K562 (cell line): ENCODE data around the gene OR2V2. TPM values are rescaled to one million over a fixed set of nuclear protein-coding genes. Genes with fewer than 3 reads are reported as not detected.
A peak's percentile ranks its signal among the peaks of the same experiment; 100 is the strongest.

ENCODE experiments used
- ARID1B ChIP-seq: fragments of 450-650 bp; IDR thresholded peaks from 2 replicates; pipeline ENCODE4 v1.6.1; 2016; ENCODE audit warnings: antibody characterized with exemption, mild to moderate bottlenecking, inconsistent platforms
- DPF2 ChIP-seq: fragments of 450-650 bp; IDR thresholded peaks from 2 replicates; pipeline ENCODE4 v1.6.1; 2016
- HNRNPUL1 ChIP-seq: fragments of 200-400 bp; formaldehyde crosslinking; IDR thresholded peaks from 2 replicates; pipeline ENCODE4 v1.6.1; 2017; ENCODE audit warnings: low read length
- PHF8 ChIP-seq: fragments of 200-600 bp; sonication (generic); IDR thresholded peaks from 2 replicates; pipeline ENCODE4 v1.6.1; 2012; ENCODE audit warnings: mixed run types, mild to moderate bottlenecking, inconsistent platforms, low read length, moderate library complexity, borderline replicate concordance
- POLR2A ChIP-seq: fragments of 450-650 bp; conservative IDR thresholded peaks from 2 replicates; pipeline ENCODE4 v1.6.1; 2016
- SPI1 ChIP-seq: IDR thresholded peaks from 2 replicates; pipeline ENCODE4 v1.6.1; 2011; ENCODE audit warnings: low read depth, low read length, control low read depth, borderline replicate concordance
- ZNF589 ChIP-seq: fragments of 200-800 bp; sonication (Bioruptor generic); IDR thresholded peaks from 2 replicates; pipeline ENCODE4 v1.6.1; 2016; ENCODE audit warnings: low read depth, missing genetic modification characterization, missing compliant biosample characterization
- polyA plus RNA-seq, 8 experiments: library from polyadenylated mRNA; depleted of rRNA in 4 of 8; stranded (reverse) in 5 of 8; unstranded in 3 of 8; fragments of >200 nt; fragmentation: Nextera tagmentation in 2 of 8; fragmentation: Illumina TruSeq in 1 of 8; extraction: Ambion mirVana in 2 of 8; extraction: Trizol in 1 of 8; gene quantifications; 2 replicates each; pipeline versions ENCODE4 v1.2.1 to v1.2.3, GENCODE V29; 2011 to 2014; ENCODE audit warnings: inconsistent platforms in 1 of 8, missing spikeins in 1 of 8
- total RNA-seq, 7 experiments: library from RNA; depleted of rRNA in 6 of 7; stranded (reverse); fragments of >200 nt in 6 of 7; fragmentation: Illumina TruSeq in 2 of 7; extraction: Trizol in 2 of 7; gene quantifications; 2 replicates each; pipeline versions ENCODE4 v1.2.1 to v1.2.3, GENCODE V29; 2011 to 2021; ENCODE audit warnings: low replicate concordance in 1 of 7
- TF ChIP-seq, protein P1 (sequence below), 3 experiments: IDR thresholded peaks in 2 of 3; conservative IDR thresholded peaks in 1 of 3; 2 replicates each; pipeline ENCODE4 v1.5.1; 2011 to 2012; ENCODE audit warnings: low read length in 3 of 3, mild to moderate bottlenecking in 3 of 3, control low read depth in 2 of 3, improper control_type of control experiment in 1 of 3, inconsistent platforms in 1 of 3, low read depth in 1 of 3, mixed read lengths in 1 of 3, moderate library complexity in 1 of 3; ENCODE audit not compliant: insufficient read depth in 2 of 3
- TF ChIP-seq, protein P2 (sequence below): fragments of 450-650 bp; IDR thresholded peaks from 2 replicates; pipeline ENCODE4 v1.6.1; 2016; ENCODE audit warnings: low read depth
- TF ChIP-seq, protein P3 (sequence below): fragments of 250-450 bp; sonication (Bioruptor Pico); IDR thresholded peaks from 2 replicates; pipeline ENCODE4 v1.8.0; 2022; ENCODE audit warnings: inconsistent platforms
- TF ChIP-seq, protein P4 (sequence below): fragments of 450-650 bp; IDR thresholded peaks from 2 replicates; pipeline ENCODE4 v1.7.1; 2018; ENCODE audit warnings: mild to moderate bottlenecking, low read depth; ENCODE audit not compliant: partially characterized antibody

Gene OR2V2
- total and polyA plus RNA-seq, 9 of the 15 experiments (the other 6 are each of a cell fraction or from before 2014, with no cell fraction given): 0.01 TPM; not detected in 8

DNA sequence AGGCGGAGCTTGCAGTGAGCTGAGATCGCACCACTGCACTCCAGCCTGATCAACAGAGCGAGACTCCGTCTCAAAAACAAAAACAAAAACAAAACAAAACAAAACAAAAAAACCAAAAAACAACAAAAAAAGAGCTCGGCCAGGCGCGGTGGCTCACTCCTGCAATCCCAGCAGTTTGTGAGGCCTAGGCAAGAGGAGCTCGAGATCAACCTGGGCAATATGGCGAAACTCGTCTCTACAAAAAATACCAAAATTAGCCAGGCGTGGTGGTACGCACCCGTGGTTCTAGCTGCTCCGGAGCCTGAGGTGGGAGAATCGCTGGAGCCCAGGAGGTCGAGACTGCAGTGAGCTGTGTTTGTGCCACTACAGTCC is 37.4 kb downstream of the OR2V2 start (continued):
- 0 out of 2 replicates have a peak, but pooled peaks have one; percentile 6 for TF ChIP-seq ZNF589 (CRISPR knock-in tag)
- no peak for TF ChIP-seq SPI1
- TF ChIP-seq ARID1B: peak; percentile 39; the same call in 1 of the 2 replicates
- TF ChIP-seq DPF2: peak; percentile 69
- TF ChIP-seq, protein P1, sequence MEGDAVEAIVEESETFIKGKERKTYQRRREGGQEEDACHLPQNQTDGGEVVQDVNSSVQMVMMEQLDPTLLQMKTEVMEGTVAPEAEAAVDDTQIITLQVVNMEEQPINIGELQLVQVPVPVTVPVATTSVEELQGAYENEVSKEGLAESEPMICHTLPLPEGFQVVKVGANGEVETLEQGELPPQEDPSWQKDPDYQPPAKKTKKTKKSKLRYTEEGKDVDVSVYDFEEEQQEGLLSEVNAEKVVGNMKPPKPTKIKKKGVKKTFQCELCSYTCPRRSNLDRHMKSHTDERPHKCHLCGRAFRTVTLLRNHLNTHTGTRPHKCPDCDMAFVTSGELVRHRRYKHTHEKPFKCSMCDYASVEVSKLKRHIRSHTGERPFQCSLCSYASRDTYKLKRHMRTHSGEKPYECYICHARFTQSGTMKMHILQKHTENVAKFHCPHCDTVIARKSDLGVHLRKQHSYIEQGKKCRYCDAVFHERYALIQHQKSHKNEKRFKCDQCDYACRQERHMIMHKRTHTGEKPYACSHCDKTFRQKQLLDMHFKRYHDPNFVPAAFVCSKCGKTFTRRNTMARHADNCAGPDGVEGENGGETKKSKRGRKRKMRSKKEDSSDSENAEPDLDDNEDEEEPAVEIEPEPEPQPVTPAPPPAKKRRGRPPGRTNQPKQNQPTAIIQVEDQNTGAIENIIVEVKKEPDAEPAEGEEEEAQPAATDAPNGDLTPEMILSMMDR (IDR thresholded peaks at IDR 0.05 in 2 of 3, conservative IDR thresholded peaks at IDR 0.05 in 1 of 3; ENCODE audit: insufficient read depth in 2 of 3, low read depth in 1 of 3, low read length in 3 of 3): 0 out of 6 replicates have a peak, but pooled peaks of 1 of the 3 experiments have one; percentile 6
- TF ChIP-seq POLR2A: peak; percentile 77
- peak; percentile 12; the same call in 1 of the 2 replicates for TF ChIP-seq PHF8
- no peak for TF ChIP-seq HNRNPUL1
- TF ChIP-seq, protein P2, sequence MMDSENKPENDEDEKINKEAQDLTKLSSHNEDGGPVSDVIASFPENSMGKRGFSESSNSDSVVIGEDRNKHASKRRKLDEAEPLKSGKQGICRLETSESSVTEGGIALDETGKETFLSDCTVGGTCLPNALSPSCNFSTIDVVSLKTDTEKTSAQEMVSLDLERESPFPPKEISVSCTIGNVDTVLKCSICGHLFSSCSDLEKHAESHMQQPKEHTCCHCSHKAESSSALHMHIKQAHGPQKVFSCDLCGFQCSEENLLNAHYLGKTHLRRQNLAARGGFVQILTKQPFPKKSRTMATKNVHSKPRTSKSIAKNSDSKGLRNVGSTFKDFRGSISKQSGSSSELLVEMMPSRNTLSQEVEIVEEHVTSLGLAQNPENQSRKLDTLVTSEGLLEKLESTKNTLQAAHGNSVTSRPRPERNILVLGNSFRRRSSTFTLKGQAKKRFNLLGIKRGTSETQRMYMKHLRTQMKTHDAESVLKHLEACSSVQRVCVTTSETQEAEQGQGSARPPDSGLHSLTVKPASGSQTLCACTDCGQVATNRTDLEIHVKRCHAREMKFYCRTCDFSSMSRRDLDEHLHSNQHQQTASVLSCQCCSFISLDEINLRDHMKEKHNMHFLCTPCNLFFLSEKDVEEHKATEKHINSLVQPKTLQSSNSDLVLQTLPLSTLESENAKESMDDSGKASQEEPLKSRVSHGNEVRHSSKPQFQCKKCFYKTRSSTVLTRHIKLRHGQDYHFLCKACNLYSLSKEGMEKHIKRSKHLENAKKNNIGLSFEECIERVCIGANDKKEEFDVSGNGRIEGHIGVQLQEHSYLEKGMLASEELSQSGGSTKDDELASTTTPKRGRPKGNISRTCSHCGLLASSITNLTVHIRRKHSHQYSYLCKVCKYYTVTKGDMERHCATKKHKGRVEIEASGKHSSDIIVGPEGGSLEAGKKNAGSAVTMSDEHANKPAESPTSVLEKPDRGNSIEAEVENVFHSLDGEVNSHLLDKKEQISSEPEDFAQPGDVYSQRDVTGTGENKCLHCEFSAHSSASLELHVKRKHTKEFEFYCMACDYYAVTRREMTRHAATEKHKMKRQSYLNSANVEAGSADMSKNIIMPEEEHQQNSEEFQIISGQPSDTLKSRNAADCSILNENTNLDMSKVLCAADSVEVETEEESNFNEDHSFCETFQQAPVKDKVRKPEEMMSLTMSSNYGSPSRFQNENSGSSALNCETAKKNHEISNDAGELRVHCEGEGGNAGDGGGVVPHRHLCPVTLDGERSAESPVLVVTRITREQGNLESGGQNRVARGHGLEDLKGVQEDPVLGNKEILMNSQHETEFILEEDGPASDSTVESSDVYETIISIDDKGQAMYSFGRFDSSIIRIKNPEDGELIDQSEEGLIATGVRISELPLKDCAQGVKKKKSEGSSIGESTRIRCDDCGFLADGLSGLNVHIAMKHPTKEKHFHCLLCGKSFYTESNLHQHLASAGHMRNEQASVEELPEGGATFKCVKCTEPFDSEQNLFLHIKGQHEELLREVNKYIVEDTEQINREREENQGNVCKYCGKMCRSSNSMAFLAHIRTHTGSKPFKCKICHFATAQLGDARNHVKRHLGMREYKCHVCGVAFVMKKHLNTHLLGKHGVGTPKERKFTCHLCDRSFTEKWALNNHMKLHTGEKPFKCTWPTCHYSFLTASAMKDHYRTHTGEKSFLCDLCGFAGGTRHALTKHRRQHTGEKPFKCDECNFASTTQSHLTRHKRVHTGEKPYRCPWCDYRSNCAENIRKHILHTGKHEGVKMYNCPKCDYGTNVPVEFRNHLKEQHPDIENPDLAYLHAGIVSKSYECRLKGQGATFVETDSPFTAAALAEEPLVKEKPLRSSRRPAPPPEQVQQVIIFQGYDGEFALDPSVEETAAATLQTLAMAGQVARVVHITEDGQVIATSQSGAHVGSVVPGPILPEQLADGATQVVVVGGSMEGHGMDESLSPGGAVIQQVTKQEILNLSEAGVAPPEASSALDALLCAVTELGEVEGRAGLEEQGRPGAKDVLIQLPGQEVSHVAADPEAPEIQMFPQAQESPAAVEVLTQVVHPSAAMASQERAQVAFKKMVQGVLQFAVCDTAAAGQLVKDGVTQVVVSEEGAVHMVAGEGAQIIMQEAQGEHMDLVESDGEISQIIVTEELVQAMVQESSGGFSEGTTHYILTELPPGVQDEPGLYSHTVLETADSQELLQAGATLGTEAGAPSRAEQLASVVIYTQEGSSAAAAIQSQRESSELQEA: peak; percentile 45; the same call in 1 of the 2 replicates
- TF ChIP-seq, protein P3, sequence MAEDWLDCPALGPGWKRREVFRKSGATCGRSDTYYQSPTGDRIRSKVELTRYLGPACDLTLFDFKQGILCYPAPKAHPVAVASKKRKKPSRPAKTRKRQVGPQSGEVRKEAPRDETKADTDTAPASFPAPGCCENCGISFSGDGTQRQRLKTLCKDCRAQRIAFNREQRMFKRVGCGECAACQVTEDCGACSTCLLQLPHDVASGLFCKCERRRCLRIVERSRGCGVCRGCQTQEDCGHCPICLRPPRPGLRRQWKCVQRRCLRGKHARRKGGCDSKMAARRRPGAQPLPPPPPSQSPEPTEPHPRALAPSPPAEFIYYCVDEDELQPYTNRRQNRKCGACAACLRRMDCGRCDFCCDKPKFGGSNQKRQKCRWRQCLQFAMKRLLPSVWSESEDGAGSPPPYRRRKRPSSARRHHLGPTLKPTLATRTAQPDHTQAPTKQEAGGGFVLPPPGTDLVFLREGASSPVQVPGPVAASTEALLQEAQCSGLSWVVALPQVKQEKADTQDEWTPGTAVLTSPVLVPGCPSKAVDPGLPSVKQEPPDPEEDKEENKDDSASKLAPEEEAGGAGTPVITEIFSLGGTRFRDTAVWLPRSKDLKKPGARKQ (CRISPR knock-in tag): peak; percentile 85; the same call in 1 of the 2 replicates
- TF ChIP-seq, protein P4, sequence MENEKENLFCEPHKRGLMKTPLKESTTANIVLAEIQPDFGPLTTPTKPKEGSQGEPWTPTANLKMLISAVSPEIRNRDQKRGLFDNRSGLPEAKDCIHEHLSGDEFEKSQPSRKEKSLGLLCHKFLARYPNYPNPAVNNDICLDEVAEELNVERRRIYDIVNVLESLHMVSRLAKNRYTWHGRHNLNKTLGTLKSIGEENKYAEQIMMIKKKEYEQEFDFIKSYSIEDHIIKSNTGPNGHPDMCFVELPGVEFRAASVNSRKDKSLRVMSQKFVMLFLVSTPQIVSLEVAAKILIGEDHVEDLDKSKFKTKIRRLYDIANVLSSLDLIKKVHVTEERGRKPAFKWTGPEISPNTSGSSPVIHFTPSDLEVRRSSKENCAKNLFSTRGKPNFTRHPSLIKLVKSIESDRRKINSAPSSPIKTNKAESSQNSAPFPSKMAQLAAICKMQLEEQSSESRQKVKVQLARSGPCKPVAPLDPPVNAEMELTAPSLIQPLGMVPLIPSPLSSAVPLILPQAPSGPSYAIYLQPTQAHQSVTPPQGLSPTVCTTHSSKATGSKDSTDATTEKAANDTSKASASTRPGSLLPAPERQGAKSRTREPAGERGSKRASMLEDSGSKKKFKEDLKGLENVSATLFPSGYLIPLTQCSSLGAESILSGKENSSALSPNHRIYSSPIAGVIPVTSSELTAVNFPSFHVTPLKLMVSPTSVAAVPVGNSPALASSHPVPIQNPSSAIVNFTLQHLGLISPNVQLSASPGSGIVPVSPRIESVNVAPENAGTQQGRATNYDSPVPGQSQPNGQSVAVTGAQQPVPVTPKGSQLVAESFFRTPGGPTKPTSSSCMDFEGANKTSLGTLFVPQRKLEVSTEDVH: no peak
